Measurements from ENCODE around the gene CDH4. TPM values are rescaled to one million over a fixed set of nuclear protein-coding genes. Genes with fewer than 3 reads are reported as not detected.

Gene CDH4
- total RNA-seq, 1 experiment from 2014 or later: not detected

DNA sequence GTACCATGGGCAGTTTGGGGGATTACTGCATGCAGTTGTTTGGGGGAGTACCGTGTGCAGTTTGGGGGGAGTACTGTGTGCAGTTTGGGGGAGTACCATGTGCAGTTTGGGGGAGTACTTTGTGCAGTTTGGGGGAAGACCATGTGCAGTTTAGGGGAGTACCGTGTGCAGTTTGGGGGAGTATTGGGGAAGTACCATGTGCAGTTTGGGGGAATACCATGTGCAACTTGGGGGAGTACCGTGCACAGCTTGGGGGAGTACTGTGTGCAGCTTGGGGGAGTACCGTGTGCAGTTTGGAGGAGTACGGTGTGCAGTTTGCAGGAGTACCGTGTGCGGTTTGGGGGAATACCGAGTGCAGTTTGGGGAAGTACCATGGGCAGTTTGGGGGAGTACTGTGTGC, 22.3 kb downstream of the CDH4 start:
- Histone ChIP-seq H3K9me3 (peaks cover 30% of the 10 kb centered on the region), H3K36me3 (ENCODE audit: control insufficient read depth, insufficient read depth, low read length) (no peaks in the 10 kb centered on the region), H3K4me3 (ENCODE audit: low read depth, low read length) (no peak overlapping the region), H3K27me3 (replicated peaks; ENCODE audit: control insufficient read depth, insufficient read depth, low read length) (no peaks in the 10 kb centered on the region), H3K4me1 (no peaks in the 10 kb centered on the region)
- Mint-ChIP-seq H3K4me1 (ENCODE audit: low read depth, unreplicated experiment) (no peaks in the 10 kb centered on the region), H3K9me3 (ENCODE audit: unreplicated experiment) (peaks cover 20% of the 10 kb centered on the region), H3K36me3 (ENCODE audit: insufficient read depth, unreplicated experiment) (no peaks in the 10 kb centered on the region), H3K27me3 (ENCODE audit: insufficient read depth, unreplicated experiment) (peaks cover 4% of the 10 kb centered on the region), H3K27ac (ENCODE audit: unreplicated experiment) (no peak overlapping the region), H3K4me3 (ENCODE audit: unreplicated experiment) (no peak overlapping the region)
- DNase-seq: no peak
- POLR2A ChIA-PET: no interaction called here
- TF ChIP-seq, protein P1, sequence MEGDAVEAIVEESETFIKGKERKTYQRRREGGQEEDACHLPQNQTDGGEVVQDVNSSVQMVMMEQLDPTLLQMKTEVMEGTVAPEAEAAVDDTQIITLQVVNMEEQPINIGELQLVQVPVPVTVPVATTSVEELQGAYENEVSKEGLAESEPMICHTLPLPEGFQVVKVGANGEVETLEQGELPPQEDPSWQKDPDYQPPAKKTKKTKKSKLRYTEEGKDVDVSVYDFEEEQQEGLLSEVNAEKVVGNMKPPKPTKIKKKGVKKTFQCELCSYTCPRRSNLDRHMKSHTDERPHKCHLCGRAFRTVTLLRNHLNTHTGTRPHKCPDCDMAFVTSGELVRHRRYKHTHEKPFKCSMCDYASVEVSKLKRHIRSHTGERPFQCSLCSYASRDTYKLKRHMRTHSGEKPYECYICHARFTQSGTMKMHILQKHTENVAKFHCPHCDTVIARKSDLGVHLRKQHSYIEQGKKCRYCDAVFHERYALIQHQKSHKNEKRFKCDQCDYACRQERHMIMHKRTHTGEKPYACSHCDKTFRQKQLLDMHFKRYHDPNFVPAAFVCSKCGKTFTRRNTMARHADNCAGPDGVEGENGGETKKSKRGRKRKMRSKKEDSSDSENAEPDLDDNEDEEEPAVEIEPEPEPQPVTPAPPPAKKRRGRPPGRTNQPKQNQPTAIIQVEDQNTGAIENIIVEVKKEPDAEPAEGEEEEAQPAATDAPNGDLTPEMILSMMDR (IDR thresholded peaks at IDR 0.05; ENCODE audit: insufficient read depth in 1 of 2, low read depth in 1 of 2, low read length in 1 of 2, severe bottlenecking in 1 of 2, unreplicated experiment in 1 of 2): no peak
- intact Hi-C loops (cut with micrococcal nuclease; ENCODE audit: unreplicated experiment): no loop called here
- BruUV-seq (replicated peaks): no TSS peak
- CTCF ChIA-PET: no interaction called here

- POLR2A ChIA-PET: no interaction called here
- no TSS peak for BruUV-seq (replicated peaks)
- Mint-ChIP-seq H3K27ac (ENCODE audit: unreplicated experiment) (no peak overlapping the region), H3K27me3 (ENCODE audit: insufficient read depth, unreplicated experiment) (peaks cover 4% of the 10 kb centered on the region), H3K9me3 (ENCODE audit: unreplicated experiment) (peaks cover 27% of the 10 kb centered on the region), H3K4me3 (ENCODE audit: unreplicated experiment) (no peak overlapping the region), H3K36me3 (ENCODE audit: insufficient read depth, unreplicated experiment) (peaks cover 15% of the 10 kb centered on the region), H3K4me1 (ENCODE audit: low read depth, unreplicated experiment) (no peaks in the 10 kb centered on the region)
- Histone ChIP-seq H3K9me3 (peaks cover 49% of the 10 kb centered on the region), H3K36me3 (ENCODE audit: control insufficient read depth, insufficient read depth, low read length) (no peaks in the 10 kb centered on the region; the same call in 1 of the 2 replicates), H3K4me3 (ENCODE audit: low read depth, low read length) (no peak overlapping the region), H3K4me1 (no peaks in the 10 kb centered on the region), H3K27me3 (replicated peaks; ENCODE audit: control insufficient read depth, insufficient read depth, low read length) (no peaks in the 10 kb centered on the region)
- DNase-seq: no peak
- TF ChIP-seq, protein P1 (IDR thresholded peaks at IDR 0.05; ENCODE audit: insufficient read depth in 1 of 2, low read depth in 1 of 2, low read length in 1 of 2, severe bottlenecking in 1 of 2, unreplicated experiment in 1 of 2): no peak
- CTCF ChIA-PET: interaction anchor here (0.5 kb wide), 1 partner anchor 19 kb away, joined by 3 read pairs; no protein-coding TSS in a partner anchor
- intact Hi-C loops (cut with micrococcal nuclease; ENCODE audit: unreplicated experiment): no loop called here
Observed at GRCh38 chr20:61278296-61278695, 26.2 kb downstream of the CDH4 start.

- BruUV-seq (replicated peaks): no TSS peak
- Mint-ChIP-seq H3K9me3 (ENCODE audit: unreplicated experiment) (peaks cover 22% of the 10 kb centered on the region), H3K27me3 (ENCODE audit: insufficient read depth, unreplicated experiment) (peaks cover 4% of the 10 kb centered on the region), H3K36me3 (ENCODE audit: insufficient read depth, unreplicated experiment) (peaks cover 26% of the 10 kb centered on the region), H3K4me1 (ENCODE audit: low read depth, unreplicated experiment) (no peaks in the 10 kb centered on the region), H3K27ac (ENCODE audit: unreplicated experiment) (no peak overlapping the region), H3K4me3 (ENCODE audit: unreplicated experiment) (no peak overlapping the region)
- intact Hi-C loops (cut with micrococcal nuclease; ENCODE audit: unreplicated experiment): no loop called here
- DNase-seq: no peak
- Histone ChIP-seq H3K4me3 (ENCODE audit: low read depth, low read length) (no peak overlapping the region), H3K36me3 (ENCODE audit: control insufficient read depth, insufficient read depth, low read length) (no peaks in the 10 kb centered on the region; the same call in 1 of the 2 replicates), H3K9me3 (peaks cover 57% of the 10 kb centered on the region), H3K4me1 (no peaks in the 10 kb centered on the region), H3K27me3 (replicated peaks; ENCODE audit: control insufficient read depth, insufficient read depth, low read length) (no peaks in the 10 kb centered on the region)
- ChIA-PET CTCF (no interaction called here), POLR2A (no interaction called here)
- TF ChIP-seq, protein P1 (IDR thresholded peaks at IDR 0.05; ENCODE audit: insufficient read depth in 1 of 2, low read depth in 1 of 2, low read length in 1 of 2, severe bottlenecking in 1 of 2, unreplicated experiment in 1 of 2): no peak
Observed at GRCh38 chr20:61279621-61280150, 27.6 kb downstream of the CDH4 start.
